NT2/D1 (cell line): ENCODE measurements around the gene PDE3A.

ENCODE experiments used
- SUZ12 ChIP-seq: IDR thresholded peaks from 2 replicates; pipeline ENCODE4 v1.6.1; 2011; ENCODE audit not compliant: insufficient read length, insufficient read depth; ENCODE audit errors: extremely low read depth
- YY1 ChIP-seq: IDR thresholded peaks from 2 replicates; pipeline ENCODE4 v1.6.1; 2011; ENCODE audit not compliant: insufficient read length, insufficient read depth
- ZNF274 ChIP-seq: IDR thresholded peaks from 2 replicates; pipeline ENCODE4 v1.6.1; 2011; ENCODE audit warnings: mild to moderate bottlenecking, low read depth, low read length

DNA sequence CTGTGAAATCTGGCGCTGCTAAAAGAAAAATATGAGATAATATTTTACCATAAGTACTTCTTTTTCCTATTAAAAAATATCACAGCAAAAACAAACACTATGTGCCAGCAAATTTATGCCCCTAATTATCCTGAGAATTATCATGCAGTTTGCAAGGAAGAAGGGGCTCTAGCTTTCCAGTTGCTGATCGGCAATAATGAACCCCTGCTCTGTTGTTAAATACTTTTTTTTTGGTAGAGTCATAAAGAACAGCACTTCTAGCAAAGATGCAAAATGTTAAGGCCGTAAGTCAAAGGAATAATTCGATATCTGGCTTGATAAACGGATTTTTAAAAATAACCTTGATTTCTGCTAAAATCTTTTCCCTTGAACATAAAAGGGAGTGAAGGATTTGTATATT lies 108.9 kb downstream of the PDE3A start:
- TF ChIP-seq ZNF274 (no peak), YY1 (no peak), SUZ12 (no peak)
